ENCODE results near the gene DENND5B. TPM values are rescaled to one million over a fixed set of nuclear protein-coding genes. Genes with fewer than 3 reads are reported as not detected.

The DENND5B gene
- total and polyA plus RNA-seq, 2 of the 4 experiments (the other 2 are of a cell fraction), result 5.5 to 13.4 TPM

- Histone ChIP-seq H3K9ac (ENCODE audit: low read depth, low read length) (no peak overlapping the region), H2AK9ac (replicated peaks; ENCODE audit: low read depth, low read length, poor library complexity) (no peak overlapping the region), H4K91ac (ENCODE audit: insufficient read depth, low read depth, low read length) (no peak overlapping the region), H3K4me2 (ENCODE audit: low read depth, low read length) (no peak overlapping the region), H2AFZ (replicated peaks; ENCODE audit: low read length, poor library complexity) (no peak overlapping the region), H4K20me1 (ENCODE audit: insufficient read depth, low read length) (no peaks in the 10 kb centered on the region), H3K23ac (ENCODE audit: low read depth, low read length) (no peak overlapping the region), H3K18ac (ENCODE audit: low read depth, low read length) (no peak overlapping the region), H3K4me3 (ENCODE audit: insufficient read depth, low read depth, low read length) (no peak overlapping the region), H3K9me1 (ENCODE audit: insufficient read depth, low read length) (no peaks in the 10 kb centered on the region), H3K27ac (ENCODE audit: insufficient read depth, low read length) (no peak overlapping the region), H3K14ac (replicated peaks; ENCODE audit: low read depth, low read length) (no peak overlapping the region), H2BK120ac (ENCODE audit: low read depth, low read length) (no peak overlapping the region), H3K79me1 (ENCODE audit: low read depth in 1 of 2, low read length in 2 of 2) (no peaks in the 10 kb centered on the region), H2BK5ac (ENCODE audit: low read depth, low read length, poor library complexity, severe bottlenecking) (no peak overlapping the region), H4K8ac (ENCODE audit: low read depth in 2 of 2, low read length in 2 of 2) (no peak overlapping the region), H2AK5ac (ENCODE audit: low read depth, low read length) (no peak overlapping the region), H3K27me3 (ENCODE audit: control insufficient read depth, insufficient read depth, low read length) (no peaks in the 10 kb centered on the region), H3K4me1 (ENCODE audit: control insufficient read depth, insufficient read depth, low read length) (no peaks in the 10 kb centered on the region), H2BK20ac (ENCODE audit: low read depth, low read length) (no peak overlapping the region), H3K4ac (ENCODE audit: low read depth, low read length) (no peak overlapping the region), H2BK15ac (ENCODE audit: low read depth, low read length) (no peak overlapping the region), H4K5ac (ENCODE audit: low read depth, low read length) (no peak overlapping the region), H3K56ac (ENCODE audit: extremely low read depth, insufficient read depth, low read length) (no peak overlapping the region), H3K9me3 (ENCODE audit: control insufficient read depth, insufficient read depth, low read length) (no peaks in the 10 kb centered on the region), H3K36me3 (ENCODE audit: control insufficient read depth, insufficient read depth, low read length) (no peaks in the 10 kb centered on the region)
- WGBS, 2 experiments (ENCODE audit: extremely low coverage in 2 of 2, insufficient read length in 1 of 2), result no CpG with 5 or more reads among the region's 2 CpGs
- CTCF ChIA-PET, result no interaction called here
- ATAC-seq (ENCODE audit: low read depth) (no peak), DNase-seq (peak; percentile 8)
- TF ChIP-seq RAD21 (IDR thresholded peaks at IDR 0.05; ENCODE audit: low read length) (no peak), BHLHE40 (IDR thresholded peaks at IDR 0.05; ENCODE audit: low read depth, low read length) (no peak), USF2 (IDR thresholded peaks at IDR 0.05; ENCODE audit: low read depth, low read length) (no peak), CHD1 (IDR thresholded peaks at IDR 0.05; ENCODE audit: low read depth, low read length) (no peak), MAFK (IDR thresholded peaks at IDR 0.05; ENCODE audit: low read depth, low read length) (no peak), POLR2A (IDR thresholded peaks at IDR 0.05; ENCODE audit: low read depth, low read length) (no peak), MAZ (IDR thresholded peaks at IDR 0.05; ENCODE audit: borderline replicate concordance, low read depth, low read length) (no peak), RCOR1 (IDR thresholded peaks at IDR 0.05; ENCODE audit: insufficient replicate concordance, low read length) (no peak), SMC3 (IDR thresholded peaks at IDR 0.05; ENCODE audit: low read depth, low read length) (no peak), CTCF (conservative IDR thresholded peaks at IDR 0.05; ENCODE audit: low read depth, low read length) (no peak), FOS (IDR thresholded peaks at IDR 0.05; ENCODE audit: low read depth, low read length) (no peak), CEBPB (IDR thresholded peaks at IDR 0.05; ENCODE audit: low read depth, low read length) (no peak), MXI1 (IDR thresholded peaks at IDR 0.05; ENCODE audit: borderline replicate concordance, low read depth, low read length) (no peak), NFE2L2 (IDR thresholded peaks at IDR 0.05; ENCODE audit: low read depth, low read length) (no peak), RFX5 (IDR thresholded peaks at IDR 0.05; ENCODE audit: low read depth, low read length) (no peak)
- TF ChIP-seq, protein P1, sequence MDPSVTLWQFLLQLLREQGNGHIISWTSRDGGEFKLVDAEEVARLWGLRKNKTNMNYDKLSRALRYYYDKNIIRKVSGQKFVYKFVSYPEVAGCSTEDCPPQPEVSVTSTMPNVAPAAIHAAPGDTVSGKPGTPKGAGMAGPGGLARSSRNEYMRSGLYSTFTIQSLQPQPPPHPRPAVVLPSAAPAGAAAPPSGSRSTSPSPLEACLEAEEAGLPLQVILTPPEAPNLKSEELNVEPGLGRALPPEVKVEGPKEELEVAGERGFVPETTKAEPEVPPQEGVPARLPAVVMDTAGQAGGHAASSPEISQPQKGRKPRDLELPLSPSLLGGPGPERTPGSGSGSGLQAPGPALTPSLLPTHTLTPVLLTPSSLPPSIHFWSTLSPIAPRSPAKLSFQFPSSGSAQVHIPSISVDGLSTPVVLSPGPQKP (IDR thresholded peaks at IDR 0.05; ENCODE audit: borderline replicate concordance, low read depth, low read length), result no peak
- POLR2A ChIA-PET (ENCODE audit: unreplicated experiment), result no interaction called here
- dilution Hi-C loops (cut with HindIII; ENCODE audit: low sequenced_read_pairs, unreplicated experiment), result no loop called here
- no TSS peak for BruUV-seq (replicated peaks)
- in situ Hi-C loops (cut with MboI; ENCODE audit: low sequenced_read_pairs), result no loop called here
- intact Hi-C loops (cut with micrococcal nuclease), result no loop called here
Measured at GRCh38 chr12:31620311-31620710, 29.4 kb upstream of the DENND5B start.

Measured in IMR-90 (cell line).